SJSA1 (cell line): ENCODE results near the gene PLEKHH2. TPM values are rescaled to one million over a fixed set of nuclear protein-coding genes. Genes with fewer than 3 reads are reported as not detected.

Experiments used
- DNase-seq, 2 experiments: peaks; one replicate each; pipeline ENCODE4 v3.0.0-alpha.2; 2015 to 2020; ENCODE audit warnings: low spot score in 2 of 2, low read depth in 1 of 2
- H3K27ac ChIP-seq: fragments of 250-450 bp; sonication (Bioruptor Pico); 2 replicates; pipeline ENCODE4 v1.5.1; 2020; ENCODE audit warnings: mild to moderate bottlenecking, moderate library complexity
- H3K27me3 ChIP-seq: fragments of 250-450 bp; sonication (Bioruptor Pico); replicated peaks from 2 replicates; pipeline ENCODE4 v1.5.1; 2020; ENCODE audit warnings: mild to moderate bottlenecking, moderate library complexity
- H3K36me3 ChIP-seq: fragments of 250-450 bp; sonication (Bioruptor Pico); 2 replicates; pipeline ENCODE4 v1.5.1; 2020; ENCODE audit warnings: mild to moderate bottlenecking
- H3K4me1 ChIP-seq: fragments of 250-450 bp; sonication (Bioruptor Pico); replicated peaks from 2 replicates; pipeline ENCODE4 v1.6.1; 2021; ENCODE audit warnings: mild to moderate bottlenecking
- H3K4me3 ChIP-seq: fragments of 250-450 bp; sonication (Bioruptor Pico); 2 replicates; pipeline ENCODE4 v1.5.1; 2020; ENCODE audit warnings: mild to moderate bottlenecking
- H3K9me3 ChIP-seq: fragments of 250-450 bp; sonication (Bioruptor Pico); replicated peaks from 2 replicates; pipeline ENCODE4 v1.5.1; 2020; ENCODE audit warnings: mild to moderate bottlenecking
- total RNA-seq: library from RNA; depleted of rRNA; stranded (reverse); fragments of >200 nt; shearing (Covaris generic); gene quantifications from 2 replicates; pipeline ENCODE4 v1.2.3, GENCODE V29; 2014; rRNA removed

The PLEKHH2 gene
- total RNA-seq, 1 experiment from 2014 or later, result 9.4 TPM

- DNase-seq, result no peak
- Histone ChIP-seq H3K9me3 (no peaks in the 10 kb centered on the region), H3K4me1 (no peaks in the 10 kb centered on the region)
These were observed 163.8 kb downstream of the PLEKHH2 start for GRCh38 chr2:43800894-43801293.

GRCh38 chr2:43802135-43802534 is 165.1 kb downstream of the PLEKHH2 start:
- Histone ChIP-seq H3K27me3 (no peaks in the 10 kb centered on the region), H3K4me1 (no peaks in the 10 kb centered on the region), H3K36me3 (no peaks in the 10 kb centered on the region; the same call in 1 of the 2 replicates), H3K27ac (no peak overlapping the region), H3K9me3 (no peaks in the 10 kb centered on the region), H3K4me3 (no peak overlapping the region)
- DNase-seq, result no peak

More at GRCh38 chr2:43800894-43801293, 163.8 kb downstream of the PLEKHH2 start:
- H3K27ac ChIP-seq, result no peak overlapping the region
- no peaks in the 10 kb centered on the region for H3K27me3 ChIP-seq
- H3K36me3 ChIP-seq, result no peaks in the 10 kb centered on the region; the same call in 1 of the 2 replicates
- no peak overlapping the region for H3K4me3 ChIP-seq

- H3K27ac ChIP-seq, result no peak overlapping the region
- no peaks in the 10 kb centered on the region for H3K9me3 ChIP-seq
- no peaks in the 10 kb centered on the region for H3K4me1 ChIP-seq
- H3K27me3 ChIP-seq, result no peaks in the 10 kb centered on the region
- no peak overlapping the region for H3K4me3 ChIP-seq
- no peaks in the 10 kb centered on the region; the same call in 1 of the 2 replicates for H3K36me3 ChIP-seq
- DNase-seq, result no peak
These were observed 166.1 kb downstream of the PLEKHH2 start for GRCh38 chr2:43803113-43803512.

- no peaks in the 10 kb centered on the region; the same call in 1 of the 2 replicates for H3K36me3 ChIP-seq
- H3K9me3 ChIP-seq, result no peaks in the 10 kb centered on the region
- no peaks in the 10 kb centered on the region for H3K27me3 ChIP-seq
- no peaks in the 10 kb centered on the region for H3K4me1 ChIP-seq
- no peak overlapping the region for H3K27ac ChIP-seq
- no peak for DNase-seq
- H3K4me3 ChIP-seq, result no peak overlapping the region
These were observed 169.6 kb downstream of the PLEKHH2 start for GRCh38 chr2:43806719-43807031.

GRCh38 chr2:43810452-43810851 is 173.4 kb downstream of the PLEKHH2 start:
- no peaks in the 10 kb centered on the region for H3K4me1 ChIP-seq
- H3K27me3 ChIP-seq, result no peaks in the 10 kb centered on the region
- no peak overlapping the region for H3K4me3 ChIP-seq
- DNase-seq, result no peak
- no peaks in the 10 kb centered on the region for H3K9me3 ChIP-seq
- no peak overlapping the region for H3K27ac ChIP-seq
- no peaks in the 10 kb centered on the region for H3K36me3 ChIP-seq

- no peaks in the 10 kb centered on the region for H3K36me3 ChIP-seq
- H3K27me3 ChIP-seq, result no peaks in the 10 kb centered on the region
- no peak overlapping the region for H3K27ac ChIP-seq
- H3K4me1 ChIP-seq, result no peaks in the 10 kb centered on the region
- H3K9me3 ChIP-seq, result no peaks in the 10 kb centered on the region
- no peak overlapping the region for H3K4me3 ChIP-seq
- no peak for DNase-seq
These were observed 173.8 kb downstream of the PLEKHH2 start for GRCh38 chr2:43810888-43811287.

GRCh38 chr2:43812006-43812405 is 174.9 kb downstream of the PLEKHH2 start:
- Histone ChIP-seq H3K27ac (no peak overlapping the region), H3K27me3 (no peaks in the 10 kb centered on the region), H3K9me3 (no peaks in the 10 kb centered on the region), H3K36me3 (no peaks in the 10 kb centered on the region), H3K4me1 (no peaks in the 10 kb centered on the region), H3K4me3 (no peak overlapping the region)
- no peak for DNase-seq

- H3K27ac ChIP-seq, result no peak overlapping the region
- no peak for DNase-seq
- no peak overlapping the region for H3K4me3 ChIP-seq
- H3K36me3 ChIP-seq, result no peaks in the 10 kb centered on the region
- no peaks in the 10 kb centered on the region for H3K9me3 ChIP-seq
- no peaks in the 10 kb centered on the region for H3K4me1 ChIP-seq
- no peaks in the 10 kb centered on the region for H3K27me3 ChIP-seq
These were observed 175.9 kb downstream of the PLEKHH2 start for GRCh38 chr2:43812947-43813346.

GRCh38 chr2:43814711-43815110 is 177.7 kb downstream of the PLEKHH2 start:
- DNase-seq, result no peak
- Histone ChIP-seq H3K4me1 (no peaks in the 10 kb centered on the region), H3K27me3 (no peaks in the 10 kb centered on the region; the same call in 1 of the 2 replicates), H3K4me3 (no peak overlapping the region), H3K9me3 (no peaks in the 10 kb centered on the region), H3K27ac (no peak overlapping the region), H3K36me3 (no peaks in the 10 kb centered on the region)

Other genes with a start within 250 kb of the PLEKHH2 start
- gene THADA, start 41.2 kb upstream of the PLEKHH2 start, total RNA-seq, result 14.1 and 15.8 TPM in 2 replicates
- 0.75 and 1.1 TPM in 2 replicates for gene C1GALT1C1L, start 39.2 kb downstream of the PLEKHH2 start, total RNA-seq
- 12.7 and 15.7 TPM in 2 replicates for gene DYNC2LI1, start 136.8 kb downstream of the PLEKHH2 start, total RNA-seq
- not detected in 2 replicates for gene ABCG5, start 201.6 kb downstream of the PLEKHH2 start, total RNA-seq
- not detected in 2 replicates for gene ABCG8, start 201.7 kb downstream of the PLEKHH2 start, total RNA-seq